ENCODE data around the gene HNF1A.

The HNF1A gene

GRCh38 chr12:120988658-120989057 is 10.3 kb downstream of the HNF1A start:
- ATAC-seq, result no peak
- DNase-seq, result no peak

GRCh38 chr12:120989687-120990086 is 11.3 kb downstream of the HNF1A start:
- DNase-seq, result no peak
- no peak for ATAC-seq

GRCh38 chr12:120990487-120991055 is 12.2 kb downstream of the HNF1A start:
- DNase-seq, result no peak

GRCh38 chr12:120991965-120992364 is 13.6 kb downstream of the HNF1A start:
- DNase-seq (no peak), ATAC-seq (no peak)

More at GRCh38 chr12:120990487-120991055, 12.2 kb downstream of the HNF1A start:
- ATAC-seq, result no peak

- ATAC-seq (no peak), DNase-seq (no peak)
Observed at GRCh38 chr12:120992989-120993388, 14.6 kb downstream of the HNF1A start.

GRCh38 chr12:120993496-120993895 is 15.2 kb downstream of the HNF1A start:
- ATAC-seq (no peak), DNase-seq (no peak)

GRCh38 chr12:120994059-120994458 is 15.7 kb downstream of the HNF1A start:
- DNase-seq, result no peak
- ATAC-seq, result no peak

- no peak for ATAC-seq
- DNase-seq, result no peak
Observed at GRCh38 chr12:120994589-120995337, 16.4 kb downstream of the HNF1A start.

- no peak for DNase-seq
- no peak for ATAC-seq
Observed at GRCh38 chr12:120996133-120996746, 17.9 kb downstream of the HNF1A start.

- DNase-seq (no peak), ATAC-seq (no peak)
Observed at GRCh38 chr12:120997448-120997847, 19.1 kb downstream of the HNF1A start.

GRCh38 chr12:120998435-120998834 is 20.1 kb downstream of the HNF1A start:
- DNase-seq, result no peak
- no peak for ATAC-seq

- DNase-seq (no peak), ATAC-seq (no peak)
Observed at GRCh38 chr12:120999191-121000120, 21.1 kb downstream of the HNF1A start.

GRCh38 chr12:121000530-121000929 is 22.2 kb downstream of the HNF1A start:
- DNase-seq (no peak), ATAC-seq (no peak)

GRCh38 chr12:121001060-121001459 is 22.7 kb downstream of the HNF1A start:
- ATAC-seq, result no peak
- no peak for DNase-seq

- ATAC-seq, result no peak
- DNase-seq, result no peak
Observed at GRCh38 chr12:121001841-121002483, 23.6 kb downstream of the HNF1A start.

- no peak for ATAC-seq
- no peak for DNase-seq
Observed at GRCh38 chr12:121003650-121004049, 25.3 kb downstream of the HNF1A start.

GRCh38 chr12:121004253-121004815 is 26.0 kb downstream of the HNF1A start:
- DNase-seq, result no peak
- ATAC-seq, result no peak

GRCh38 chr12:121005346-121005815 is 27.0 kb downstream of the HNF1A start:
- ATAC-seq (peak; percentile 62), DNase-seq (peak; percentile 60)

- DNase-seq (no peak), ATAC-seq (no peak)
Observed at GRCh38 chr12:121008347-121009098, 30.2 kb downstream of the HNF1A start.

GRCh38 chr12:121009741-121010140 is 31.4 kb downstream of the HNF1A start:
- ATAC-seq (no peak), DNase-seq (no peak)

GRCh38 chr12:121010860-121011259 is 32.5 kb downstream of the HNF1A start:
- ATAC-seq (no peak), DNase-seq (no peak)

Measured in stimulated activated naive CD8-positive, alpha-beta T cell treated with anti-CD3 and anti-CD28 coated beads, Interleukin-15, Interleukin-2, amounts not matched to agents 100 U/mL and 50 U/mL, for 24 hours (primary cell).